Measurements from ENCODE around the gene ATP1A4. TPM values are rescaled to one million over a fixed set of nuclear protein-coding genes. Genes with fewer than 3 reads are reported as not detected.

ATP1A4 gene
- total and polyA plus RNA-seq, 2 of the 13 experiments (the other 11 are each of a cell fraction or from before 2014, with no cell fraction given): not detected

DNA sequence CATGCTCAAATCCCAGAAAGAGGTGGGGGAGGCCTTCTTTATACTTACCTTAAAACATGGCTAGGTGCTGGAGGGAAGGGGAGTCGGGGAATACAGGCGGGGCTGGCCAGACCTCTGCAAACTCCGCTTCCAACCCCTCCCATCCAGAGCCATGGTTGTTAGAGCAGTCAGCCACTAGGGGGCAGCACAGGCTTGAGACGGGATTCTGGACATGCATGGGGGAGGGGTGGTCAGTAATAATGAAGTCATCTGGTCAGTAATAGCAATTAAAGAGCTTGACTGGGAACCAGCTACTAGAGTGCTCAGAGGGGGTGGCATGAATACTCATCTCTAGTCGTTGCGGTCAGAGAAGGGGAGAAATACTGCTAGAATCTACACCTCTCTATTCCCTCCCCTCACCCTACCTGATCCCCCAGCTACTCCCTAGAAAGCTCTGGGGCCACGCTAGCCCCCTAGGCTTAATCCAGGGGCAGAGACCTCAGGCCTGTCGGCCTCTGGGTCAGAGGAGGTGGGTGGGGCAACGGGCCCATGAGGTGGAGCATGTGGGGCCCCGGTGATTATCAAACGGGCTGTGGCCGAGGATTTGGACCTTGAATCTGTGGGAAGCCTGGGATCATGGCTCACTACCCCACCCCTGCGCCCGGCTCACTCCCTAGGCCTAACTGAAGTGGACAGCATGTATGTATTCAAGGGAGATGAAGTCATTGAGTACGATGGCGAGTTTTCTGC, 41.9 kb downstream of the ATP1A4 start (continued):
- TF ChIP-seq HDAC2 (CRISPR knock-in tag; IDR thresholded peaks at IDR 0.05) (no peak; the same call in 1 of the 2 replicates), KLF12 (CRISPR knock-in tag; IDR thresholded peaks at IDR 0.05; ENCODE audit: borderline replicate concordance) (0 out of 2 replicates have a peak, but pooled peaks have one; percentile 45), SIN3A (IDR thresholded peaks at IDR 0.05; ENCODE audit: borderline replicate concordance, low read depth, low read length) (0 out of 2 replicates have a peak, but pooled peaks have one; percentile 43), ZNF607 (CRISPR knock-in tag; IDR thresholded peaks at IDR 0.05; ENCODE audit: borderline replicate concordance) (0 out of 2 replicates have a peak, but pooled peaks have one; percentile 46), RXRB (CRISPR knock-in tag; IDR thresholded peaks at IDR 0.05; ENCODE audit: borderline replicate concordance) (peak; percentile 23; the same call in 1 of the 2 replicates), CBX1 (IDR thresholded peaks at IDR 0.05; ENCODE audit: low read depth) (no peak), ZNF790 (CRISPR knock-in tag; IDR thresholded peaks at IDR 0.05; ENCODE audit: borderline replicate concordance) (no peak; the same call in 1 of the 2 replicates), SOX13 (IDR thresholded peaks at IDR 0.05) (no peak), SOX13 (CRISPR knock-in tag; conservative IDR thresholded peaks at IDR 0.05 in 1 of 2, IDR thresholded peaks at IDR 0.05 in 1 of 2) (peak in 1 of 2 experiments; percentile 21; a peak in 1 of 4 replicates), MTA1 (CRISPR knock-in tag; IDR thresholded peaks at IDR 0.05; ENCODE audit: borderline replicate concordance) (peak; percentile 53; the same call in 1 of the 2 replicates), SP4 (CRISPR knock-in tag; IDR thresholded peaks at IDR 0.05) (no peak), ZNF432 (CRISPR knock-in tag; IDR thresholded peaks at IDR 0.05; ENCODE audit: borderline replicate concordance) (no peak), BCL6 (CRISPR knock-in tag; IDR thresholded peaks at IDR 0.05) (peak; percentile 81), SALL2 (CRISPR knock-in tag; IDR thresholded peaks at IDR 0.05) (peak; percentile 37; the same call in 1 of the 2 replicates), ZNF143 (CRISPR knock-in tag; IDR thresholded peaks at IDR 0.05) (no peak), ZSCAN31 (CRISPR knock-in tag; IDR thresholded peaks at IDR 0.05; ENCODE audit: low read depth) (peak; percentile 27; the same call in 1 of the 2 replicates), ZNF773 (CRISPR knock-in tag; IDR thresholded peaks at IDR 0.05; ENCODE audit: borderline replicate concordance) (no peak), ZNF879 (CRISPR knock-in tag; IDR thresholded peaks at IDR 0.05) (no peak), ZNF556 (CRISPR knock-in tag; IDR thresholded peaks at IDR 0.05; ENCODE audit: borderline replicate concordance) (0 out of 2 replicates have a peak, but pooled peaks have one; percentile 51), ZIK1 (CRISPR knock-in tag; IDR thresholded peaks at IDR 0.05; ENCODE audit: borderline replicate concordance, low read depth) (0 out of 2 replicates have a peak, but pooled peaks have one; percentile 58), ZNF264 (CRISPR knock-in tag; IDR thresholded peaks at IDR 0.05) (0 out of 2 replicates have a peak, but pooled peaks have one; percentile 33), KDM5B (CRISPR knock-in tag; IDR thresholded peaks at IDR 0.05; ENCODE audit: borderline replicate concordance) (peak; percentile 66; the same call in 1 of the 2 replicates)
- TF ChIP-seq, protein P1, sequence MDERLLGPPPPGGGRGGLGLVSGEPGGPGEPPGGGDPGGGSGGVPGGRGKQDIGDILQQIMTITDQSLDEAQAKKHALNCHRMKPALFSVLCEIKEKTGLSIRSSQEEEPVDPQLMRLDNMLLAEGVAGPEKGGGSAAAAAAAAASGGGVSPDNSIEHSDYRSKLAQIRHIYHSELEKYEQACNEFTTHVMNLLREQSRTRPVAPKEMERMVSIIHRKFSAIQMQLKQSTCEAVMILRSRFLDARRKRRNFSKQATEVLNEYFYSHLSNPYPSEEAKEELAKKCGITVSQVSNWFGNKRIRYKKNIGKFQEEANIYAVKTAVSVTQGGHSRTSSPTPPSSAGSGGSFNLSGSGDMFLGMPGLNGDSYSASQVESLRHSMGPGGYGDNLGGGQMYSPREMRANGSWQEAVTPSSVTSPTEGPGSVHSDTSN (CRISPR knock-in tag; IDR thresholded peaks at IDR 0.05): no peak
- TF ChIP-seq, protein P2, sequence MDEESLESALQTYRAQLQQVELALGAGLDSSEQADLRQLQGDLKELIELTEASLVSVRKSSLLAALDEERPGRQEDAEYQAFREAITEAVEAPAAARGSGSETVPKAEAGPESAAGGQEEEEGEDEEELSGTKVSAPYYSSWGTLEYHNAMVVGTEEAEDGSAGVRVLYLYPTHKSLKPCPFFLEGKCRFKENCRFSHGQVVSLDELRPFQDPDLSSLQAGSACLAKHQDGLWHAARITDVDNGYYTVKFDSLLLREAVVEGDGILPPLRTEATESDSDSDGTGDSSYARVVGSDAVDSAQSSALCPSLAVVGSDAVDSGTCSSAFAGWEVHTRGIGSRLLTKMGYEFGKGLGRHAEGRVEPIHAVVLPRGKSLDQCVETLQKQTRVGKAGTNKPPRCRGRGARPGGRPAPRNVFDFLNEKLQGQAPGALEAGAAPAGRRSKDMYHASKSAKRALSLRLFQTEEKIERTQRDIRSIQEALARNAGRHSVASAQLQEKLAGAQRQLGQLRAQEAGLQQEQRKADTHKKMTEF (CRISPR knock-in tag; IDR thresholded peaks at IDR 0.05): no peak
- TF ChIP-seq, protein P3, sequence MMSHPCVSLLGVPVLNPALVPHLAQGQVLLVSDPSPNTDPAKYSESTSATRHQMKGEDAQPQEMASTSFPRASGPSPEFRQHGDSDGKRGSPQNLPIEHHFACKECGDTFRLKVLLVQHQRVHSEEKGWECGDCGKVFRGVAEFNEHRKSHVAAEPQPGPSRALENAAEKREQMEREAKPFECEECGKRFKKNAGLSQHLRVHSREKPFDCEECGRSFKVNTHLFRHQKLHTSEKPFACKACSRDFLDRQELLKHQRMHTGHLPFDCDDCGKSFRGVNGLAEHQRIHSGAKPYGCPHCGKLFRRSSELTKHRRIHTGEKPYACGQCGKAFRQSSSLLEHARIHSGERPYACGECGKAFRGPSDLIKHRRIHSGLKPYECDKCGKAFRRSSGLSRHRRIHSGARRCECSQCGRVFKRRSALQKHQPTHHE (CRISPR knock-in tag; IDR thresholded peaks at IDR 0.05; ENCODE audit: borderline replicate concordance): peak; percentile 32; the same call in 1 of the 2 replicates
- TF ChIP-seq, protein P4, sequence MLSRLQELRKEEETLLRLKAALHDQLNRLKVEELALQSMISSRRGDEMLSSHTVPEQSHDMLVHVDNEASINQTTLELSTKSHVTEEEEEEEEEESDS (CRISPR knock-in tag; IDR thresholded peaks at IDR 0.05; ENCODE audit: borderline replicate concordance): no peak

All from HepG2 (cell line).